SJSA1 (cell line): ENCODE results near the gene THUMPD2. TPM values are rescaled to one million over a fixed set of nuclear protein-coding genes. Genes with fewer than 3 reads are reported as not detected.

Experiments
- DNase-seq, 2 experiments: peaks; one replicate each; pipeline ENCODE4 v3.0.0-alpha.2; 2015 to 2020; ENCODE audit warnings: low spot score in 2 of 2, low read depth in 1 of 2
- H3K27ac ChIP-seq: fragments of 250-450 bp; sonication (Bioruptor Pico); 2 replicates; pipeline ENCODE4 v1.5.1; 2020; ENCODE audit warnings: mild to moderate bottlenecking, moderate library complexity
- H3K27me3 ChIP-seq: fragments of 250-450 bp; sonication (Bioruptor Pico); replicated peaks from 2 replicates; pipeline ENCODE4 v1.5.1; 2020; ENCODE audit warnings: mild to moderate bottlenecking, moderate library complexity
- H3K36me3 ChIP-seq: fragments of 250-450 bp; sonication (Bioruptor Pico); 2 replicates; pipeline ENCODE4 v1.5.1; 2020; ENCODE audit warnings: mild to moderate bottlenecking
- H3K4me1 ChIP-seq: fragments of 250-450 bp; sonication (Bioruptor Pico); replicated peaks from 2 replicates; pipeline ENCODE4 v1.6.1; 2021; ENCODE audit warnings: mild to moderate bottlenecking
- H3K4me3 ChIP-seq: fragments of 250-450 bp; sonication (Bioruptor Pico); 2 replicates; pipeline ENCODE4 v1.5.1; 2020; ENCODE audit warnings: mild to moderate bottlenecking
- H3K9me3 ChIP-seq: fragments of 250-450 bp; sonication (Bioruptor Pico); replicated peaks from 2 replicates; pipeline ENCODE4 v1.5.1; 2020; ENCODE audit warnings: mild to moderate bottlenecking
- total RNA-seq: library from RNA; depleted of rRNA; stranded (reverse); fragments of >200 nt; shearing (Covaris generic); gene quantifications from 2 replicates; pipeline ENCODE4 v1.2.3, GENCODE V29; 2014

The THUMPD2 gene
- total RNA-seq, 1 experiment from 2014 or later = 16.1 TPM

- Histone ChIP-seq H3K9me3 (no peaks in the 10 kb centered on the region), H3K27ac (no peak overlapping the region), H3K36me3 (peaks cover 14% of the 10 kb centered on the region), H3K4me3 (no peak overlapping the region), H3K4me1 (peaks cover 21% of the 10 kb centered on the region), H3K27me3 (no peaks in the 10 kb centered on the region)
- peak in 1 of 2 experiments; percentile 42 for DNase-seq
These were observed 2.0 kb upstream of the THUMPD2 start for GRCh38 chr2:39780825-39781600.

GRCh38 chr2:39779927-39780326 is 869 bp upstream of the THUMPD2 start:
- no peaks in the 10 kb centered on the region for H3K9me3 ChIP-seq
- H3K27ac ChIP-seq = no peak overlapping the region
- no peak for DNase-seq
- no peak overlapping the region for H3K4me3 ChIP-seq
- peaks cover 21% of the 10 kb centered on the region for H3K4me1 ChIP-seq
- H3K36me3 ChIP-seq = peaks cover 17% of the 10 kb centered on the region
- H3K27me3 ChIP-seq = no peaks in the 10 kb centered on the region

GRCh38 chr2:39779341-39779851 is 338 bp upstream of the THUMPD2 start:
- H3K4me1 ChIP-seq = peaks cover 21% of the 10 kb centered on the region
- no peaks in the 10 kb centered on the region for H3K27me3 ChIP-seq
- peak overlapping the region; percentile 90 for H3K4me3 ChIP-seq
- DNase-seq = no peak
- no peaks in the 10 kb centered on the region for H3K9me3 ChIP-seq
- H3K27ac ChIP-seq = peak overlapping the region; percentile 83
- H3K36me3 ChIP-seq = peaks cover 17% of the 10 kb centered on the region

GRCh38 chr2:39778233-39778632 is 825 bp downstream of the THUMPD2 start:
- DNase-seq = no peak
- Histone ChIP-seq H3K27me3 (no peaks in the 10 kb centered on the region), H3K27ac (peak overlapping the region; percentile 83; the same call in 1 of the 2 replicates), H3K4me1 (peaks cover 17% of the 10 kb centered on the region), H3K36me3 (peaks cover 17% of the 10 kb centered on the region), H3K9me3 (no peaks in the 10 kb centered on the region), H3K4me3 (peak overlapping the region; percentile 90)

GRCh38 chr2:39772812-39773152 is 6.3 kb downstream of the THUMPD2 start:
- H3K9me3 ChIP-seq = no peaks in the 10 kb centered on the region
- peaks cover 37% of the 10 kb centered on the region for H3K36me3 ChIP-seq
- no peak overlapping the region for H3K4me3 ChIP-seq
- H3K27me3 ChIP-seq = no peaks in the 10 kb centered on the region
- H3K4me1 ChIP-seq = no peaks in the 10 kb centered on the region; the same call in 1 of the 2 replicates
- no peak for DNase-seq
- H3K27ac ChIP-seq = no peak overlapping the region

GRCh38 chr2:39772086-39772811 is 6.8 kb downstream of the THUMPD2 start:
- Histone ChIP-seq H3K36me3 (peaks cover 37% of the 10 kb centered on the region), H3K4me3 (no peak overlapping the region), H3K27ac (no peak overlapping the region), H3K9me3 (no peaks in the 10 kb centered on the region), H3K4me1 (no peaks in the 10 kb centered on the region; the same call in 1 of the 2 replicates), H3K27me3 (no peaks in the 10 kb centered on the region)
- no peak for DNase-seq

GRCh38 chr2:39762448-39762847 is 16.6 kb downstream of the THUMPD2 start:
- peaks cover 61% of the 10 kb centered on the region for H3K36me3 ChIP-seq
- H3K9me3 ChIP-seq = no peaks in the 10 kb centered on the region
- DNase-seq = no peak
- no peaks in the 10 kb centered on the region for H3K4me1 ChIP-seq
- no peak overlapping the region for H3K27ac ChIP-seq
- H3K4me3 ChIP-seq = no peak overlapping the region
- no peaks in the 10 kb centered on the region for H3K27me3 ChIP-seq

- H3K4me3 ChIP-seq = no peak overlapping the region
- no peak for DNase-seq
- peaks cover 83% of the 10 kb centered on the region for H3K36me3 ChIP-seq
- no peaks in the 10 kb centered on the region for H3K9me3 ChIP-seq
- no peak overlapping the region for H3K27ac ChIP-seq
- no peaks in the 10 kb centered on the region for H3K27me3 ChIP-seq
- no peaks in the 10 kb centered on the region for H3K4me1 ChIP-seq
These were observed 21.9 kb downstream of the THUMPD2 start for GRCh38 chr2:39757156-39757555.

- H3K4me1 ChIP-seq = no peaks in the 10 kb centered on the region
- no peaks in the 10 kb centered on the region for H3K9me3 ChIP-seq
- H3K4me3 ChIP-seq = no peak overlapping the region
- H3K27ac ChIP-seq = no peak overlapping the region
- peaks cover 84% of the 10 kb centered on the region for H3K36me3 ChIP-seq
- no peaks in the 10 kb centered on the region for H3K27me3 ChIP-seq
- DNase-seq = no peak
These were observed 23.6 kb downstream of the THUMPD2 start for GRCh38 chr2:39755466-39755865.

- peaks cover 18% of the 10 kb centered on the region for H3K4me1 ChIP-seq
- no peak overlapping the region for H3K4me3 ChIP-seq
- no peak overlapping the region for H3K27ac ChIP-seq
- H3K27me3 ChIP-seq = no peaks in the 10 kb centered on the region
- H3K36me3 ChIP-seq = peaks cover 43% of the 10 kb centered on the region
- no peaks in the 10 kb centered on the region for H3K9me3 ChIP-seq
- no peak for DNase-seq
These were observed 35.7 kb downstream of the THUMPD2 start for GRCh38 chr2:39743269-39743776.

- DNase-seq = no peak
These were observed 37.2 kb downstream of the THUMPD2 start for GRCh38 chr2:39741871-39742270.

GRCh38 chr2:39739386-39739785 is 39.7 kb downstream of the THUMPD2 start:
- no peak overlapping the region for H3K4me3 ChIP-seq
- no peaks in the 10 kb centered on the region for H3K9me3 ChIP-seq
- H3K27me3 ChIP-seq = no peaks in the 10 kb centered on the region
- no peak overlapping the region for H3K27ac ChIP-seq
- H3K36me3 ChIP-seq = peaks cover 58% of the 10 kb centered on the region
- DNase-seq = no peak
- H3K4me1 ChIP-seq = peaks cover 51% of the 10 kb centered on the region

More at GRCh38 chr2:39741871-39742270, 37.2 kb downstream of the THUMPD2 start:
- Histone ChIP-seq H3K9me3 (no peaks in the 10 kb centered on the region), H3K27ac (no peak overlapping the region), H3K27me3 (no peaks in the 10 kb centered on the region), H3K36me3 (peaks cover 44% of the 10 kb centered on the region), H3K4me3 (no peak overlapping the region), H3K4me1 (peaks cover 33% of the 10 kb centered on the region)

GRCh38 chr2:39738936-39739335 is 40.1 kb downstream of the THUMPD2 start:
- Histone ChIP-seq H3K9me3 (no peaks in the 10 kb centered on the region), H3K36me3 (peaks cover 63% of the 10 kb centered on the region), H3K27me3 (no peaks in the 10 kb centered on the region), H3K4me1 (peaks cover 51% of the 10 kb centered on the region), H3K4me3 (no peak overlapping the region), H3K27ac (no peak overlapping the region)
- no peak for DNase-seq

- peak overlapping the region; percentile 85 for H3K27ac ChIP-seq
- DNase-seq = peak; percentile 78 to 92
- H3K36me3 ChIP-seq = peaks cover 65% of the 10 kb centered on the region
- H3K4me3 ChIP-seq = peak overlapping the region; percentile 17
- H3K9me3 ChIP-seq = no peaks in the 10 kb centered on the region
- H3K4me1 ChIP-seq = peaks cover 39% of the 10 kb centered on the region
- no peaks in the 10 kb centered on the region for H3K27me3 ChIP-seq
These were observed 41.4 kb downstream of the THUMPD2 start for GRCh38 chr2:39737661-39738060.
